Body of pancreas (tissue), 4 donors: ENCODE results near the gene AP1S1.
A peak's percentile ranks its signal among the peaks of the same experiment; 100 is the strongest.

ENCODE experiments used
- CTCF ChIP-seq, 7 experiments: fragments of 450-650 bp in 4 of 7; fragments of 200-600 bp in 3 of 7; sonication (generic) in 3 of 7; IDR thresholded peaks; one replicate each; pipeline ENCODE4 v1.5.1; 2016 to 2019; ENCODE audit warnings: antibody characterized with exemption in 7 of 7
- POLR2A ChIP-seq, 3 donors: fragments of 450-650 bp; IDR thresholded peaks; one replicate each; pipeline ENCODE4 v1.6.1; 2016; ENCODE audit warnings: antibody characterized with exemption in 3 of 3, mild to moderate bottlenecking in 2 of 3

GRCh38 chr7:101165075-101165957 lies 11.0 kb downstream of the AP1S1 start, which contains the start of gene VGF:
- TF ChIP-seq POLR2A (IDR thresholded peaks at IDR 0.05) (peak in 2 of 3 donors; percentile 29 to 38), CTCF (IDR thresholded peaks at IDR 0.05) (no peak)
